Measurements from ENCODE around the gene NUTF2. TPM values are rescaled to one million over a fixed set of nuclear protein-coding genes. Genes with fewer than 3 reads are reported as not detected.

The NUTF2 gene
- 159 and 180 TPM in 2 replicates for total RNA-seq

GRCh38 chr16:67846320-67847063 is at the start of gene NUTF2:
Gene NUTF2, plus strand, starts transcription at chr16:67846933. Its CDS starts 18,198 bp downstream, at chr16:67865131.

GRCh38 chr16:67806428-67807147 is 40.1 kb upstream of the NUTF2 start, which contains the start of the genes RANBP10 and TSNAXIP1:
Gene RANBP10, minus strand, starts transcription at chr16:67806560. Its CDS starts 24 bp downstream, at chr16:67806536.
Gene TSNAXIP1, plus strand, starts transcription at chr16:67806889. Its CDS starts 261 bp downstream, at chr16:67807150.

DNA sequence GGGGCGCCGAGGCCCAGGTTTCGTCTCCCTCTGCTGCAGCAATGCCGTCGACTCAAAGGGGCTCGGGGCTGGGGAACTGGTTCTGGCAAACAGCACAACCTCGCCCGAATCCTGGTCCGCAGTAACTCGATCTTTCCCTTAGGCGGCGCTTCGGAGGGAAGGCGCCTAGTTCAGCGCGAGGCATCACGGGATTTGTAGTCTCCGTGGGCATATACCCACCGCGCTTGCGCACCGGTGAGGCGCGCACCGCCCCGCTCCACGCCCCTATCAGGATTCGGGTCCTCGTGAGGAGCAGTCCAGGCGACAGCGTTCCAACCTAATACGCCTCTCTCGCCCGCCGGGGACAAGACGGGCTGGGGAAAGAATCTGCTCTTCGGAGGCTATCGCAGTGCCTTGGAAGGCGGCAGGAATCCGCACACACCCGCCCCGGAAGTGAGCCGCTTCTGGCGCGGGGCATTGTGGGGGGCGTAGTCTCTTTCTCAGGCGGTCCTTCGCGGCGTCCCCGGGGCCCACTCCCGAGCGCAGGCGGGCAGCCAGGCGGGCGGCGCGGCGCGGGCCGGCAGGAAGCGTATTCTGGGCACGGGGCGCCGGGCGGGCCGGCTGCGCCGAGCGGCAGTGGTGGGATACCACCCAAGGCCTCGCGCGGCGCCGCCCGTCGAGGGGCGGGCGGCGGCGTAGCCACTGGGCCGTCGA is 4.8 kb upstream of the NUTF2 start, which contains the start of gene THAP11:
Gene THAP11 (plus strand): TSS at position 505 of the 693 bp plus-strand sequence. CDS start 235 bp downstream, outside the sequence.

DNA sequence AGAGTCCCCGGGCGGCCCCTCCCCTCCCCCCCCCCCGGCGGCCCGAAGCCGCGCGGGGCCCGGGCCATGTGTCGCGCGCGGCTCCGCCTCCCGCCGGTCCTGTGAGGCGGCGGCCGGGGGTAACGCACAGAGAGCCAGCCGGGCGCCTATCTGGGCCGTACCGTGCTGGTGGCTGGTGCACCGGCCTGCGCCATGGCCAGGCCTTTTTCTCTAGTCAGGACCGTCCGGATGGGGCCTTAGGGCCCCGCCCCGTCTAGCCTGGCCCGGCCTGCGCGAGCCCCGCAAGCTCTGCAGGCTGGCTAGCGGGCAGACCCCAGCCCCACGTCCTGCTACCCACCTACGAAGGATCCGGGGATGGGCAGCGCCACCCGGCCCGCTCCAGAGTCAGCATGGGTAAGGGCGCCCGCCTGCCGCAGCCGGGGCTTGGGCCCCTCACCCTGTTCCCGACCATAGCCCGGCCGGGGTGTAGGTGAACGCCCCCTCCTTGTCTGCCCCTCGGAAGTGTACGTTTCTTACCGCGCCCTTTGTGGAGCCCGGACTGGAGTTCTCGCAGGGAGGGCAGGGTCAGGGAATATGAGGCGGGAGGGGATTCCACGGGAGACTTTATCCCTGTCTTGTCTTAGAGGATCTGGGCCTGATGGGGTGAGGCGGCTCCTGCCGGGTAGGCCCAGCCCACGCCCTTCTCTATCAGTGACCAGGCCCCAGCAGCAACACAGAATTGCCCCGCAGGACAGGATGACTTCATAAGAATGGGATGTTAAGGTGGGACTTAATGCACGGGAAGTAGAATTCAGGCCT is 530 bp downstream of the NUTF2 start, which contains the start of gene CENPT:
Gene CENPT (minus strand): TSS at position 630 of the 798 bp plus-strand sequence. CDS start 13,834 bp downstream, outside the sequence.

DNA sequence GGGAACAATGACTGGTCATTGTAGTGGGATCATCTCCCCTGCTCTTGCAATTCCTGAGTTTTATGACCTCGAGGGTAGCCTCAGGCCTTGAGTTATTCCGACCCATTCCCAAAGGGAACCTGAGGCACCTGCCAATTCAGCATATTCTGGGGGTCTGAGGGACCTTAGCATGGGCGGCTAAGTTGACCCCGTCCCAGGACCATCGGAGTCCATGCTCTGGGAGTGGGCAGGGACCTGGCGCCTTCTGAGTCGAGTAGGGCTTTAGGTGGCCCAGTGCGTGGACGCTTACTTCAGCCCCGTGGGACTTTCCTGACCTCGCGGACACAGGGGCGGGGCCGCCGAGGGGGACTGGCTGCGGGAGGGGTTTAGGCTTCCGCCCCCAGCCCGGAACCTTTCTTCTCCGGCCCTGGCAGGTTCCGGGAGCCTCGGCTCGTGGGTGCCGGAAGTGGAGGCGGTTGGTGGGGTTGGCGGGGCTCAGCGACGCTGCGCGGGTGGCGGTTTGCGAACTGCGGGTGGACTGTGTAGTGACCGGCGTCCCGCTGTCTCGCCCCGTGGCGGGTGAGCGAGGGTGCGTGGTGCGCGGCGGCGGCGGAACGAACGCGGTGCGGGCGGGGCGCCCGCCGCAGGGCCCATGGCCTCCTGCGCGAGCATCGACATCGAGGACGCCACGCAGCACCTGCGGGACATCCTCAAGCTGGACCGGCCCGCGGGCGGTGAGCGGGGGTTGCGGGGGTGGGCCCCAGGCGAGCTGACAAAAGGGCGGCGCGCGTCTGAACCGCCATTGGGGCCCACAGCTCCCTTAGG is 26.1 kb downstream of the NUTF2 start, which contains the start of gene EDC4:
Gene EDC4 (plus strand): TSS at position 422 of the 804 bp plus-strand sequence. CDS start 210 bp downstream, at position 632.

GRCh38 chr16:67884684-67885083 is 38.0 kb downstream of the NUTF2 start, which contains the start of gene NRN1L:
Gene NRN1L, plus strand, starts transcription at chr16:67884885. Its CDS starts 19 bp downstream, at chr16:67884904.

GRCh38 chr16:67892899-67893742 is 46.4 kb downstream of the NUTF2 start, which contains the start of gene PSKH1:
Gene PSKH1, plus strand, starts transcription at chr16:67893254. Its CDS starts 15,496 bp downstream, at chr16:67908750.

Small RNA genes within 50 kb of the gene (small RNA-seq; reads per million reads assigned to genes)
- gene AC040162.2 (ENCODE audit: low replicate concordance) (not detected), gene NRN1L (ENCODE audit: low replicate concordance) (not detected)

Other genes starting within 250 kb of the NUTF2 start
- gene CARMIL2, start 201.8 kb upstream of the NUTF2 start, total RNA-seq: 0.43 and 0.44 TPM in 2 replicates
- gene ACD, start 186.7 kb upstream of the NUTF2 start, total RNA-seq: 17.3 and 39.8 TPM in 2 replicates
- 1.3 and 1.5 TPM in 2 replicates for gene PARD6A, start 186.0 kb upstream of the NUTF2 start, total RNA-seq
- 14.7 and 17.6 TPM in 2 replicates for gene ENKD1, start 180.2 kb upstream of the NUTF2 start, total RNA-seq
- 2.3 and 3.5 TPM in 2 replicates for gene C16orf86, start 180.1 kb upstream of the NUTF2 start, total RNA-seq
- 12.0 and 22.6 TPM in 2 replicates for gene GFOD2, start 127.6 kb upstream of the NUTF2 start, total RNA-seq
- 6.4 and 7.7 TPM in 2 replicates for gene RANBP10, start 40.4 kb upstream of the NUTF2 start, total RNA-seq
- 0.88 and 1.0 TPM in 2 replicates for gene TSNAXIP1, start 40.0 kb upstream of the NUTF2 start, total RNA-seq
- 26.0 and 39.4 TPM in 2 replicates for gene THAP11, start 4.6 kb upstream of the NUTF2 start, total RNA-seq
- gene CENPT, start 760 bp downstream of the NUTF2 start, total RNA-seq: 21.4 and 52.3 TPM in 2 replicates
- 61.1 and 85.3 TPM in 2 replicates for gene EDC4, start 26.1 kb downstream of the NUTF2 start, total RNA-seq
- 1.0 TPM in 1 of 2 replicates, not detected in the other for gene NRN1L, start 38.0 kb downstream of the NUTF2 start, total RNA-seq
- gene PSKH1, start 46.3 kb downstream of the NUTF2 start, total RNA-seq: 18.6 and 23.9 TPM in 2 replicates
- 0.29 and 2.0 TPM in 2 replicates for gene CTRL, start 84.9 kb downstream of the NUTF2 start, total RNA-seq
- 48.4 and 51.4 TPM in 2 replicates for gene PSMB10, start 89.9 kb downstream of the NUTF2 start, total RNA-seq
- gene LCAT, start 97.2 kb downstream of the NUTF2 start, total RNA-seq: 6.4 and 10.7 TPM in 2 replicates
- gene SLC12A4, start 121.7 kb downstream of the NUTF2 start, total RNA-seq: 97.5 and 105 TPM in 2 replicates
- not detected in 2 replicates for gene DPEP3, start 133.6 kb downstream of the NUTF2 start, total RNA-seq
- not detected in 2 replicates for gene DPEP2, start 152.6 kb downstream of the NUTF2 start, total RNA-seq
- gene DPEP2NB, start 169.0 kb downstream of the NUTF2 start, total RNA-seq: not detected in 2 replicates
- gene DDX28, start 176.3 kb downstream of the NUTF2 start, total RNA-seq: 11.2 and 15.3 TPM in 2 replicates
- gene DUS2, start 176.4 kb downstream of the NUTF2 start, total RNA-seq: 11.4 and 21.0 TPM in 2 replicates
- gene NFATC3, start 238.4 kb downstream of the NUTF2 start, total RNA-seq: 19.7 and 34.5 TPM in 2 replicates

All from placental pericyte (primary cell).